AG04450 (cell line): ENCODE measurements around the gene TPRX1. TPM values are rescaled to one million over a fixed set of nuclear protein-coding genes. Genes with fewer than 3 reads are reported as not detected.
A peak's percentile ranks its signal among the peaks of the same experiment; 100 is the strongest.
"Not testable (repeated sequence)": the region's sequence is repeated elsewhere in the genome, so short reads cannot be mapped to it uniquely, and the experiment has no call there.

Experiments used
- CTCF ChIA-PET: fragments of 300-600, 350-600 bp; formaldehyde crosslinking; extraction: SDS; loops from one replicate; lab custom pipeline; 2022; ENCODE audit warnings: antibody characterized with exemption, inconsistent platforms; lab: Charles Lee
- POLR2A ChIA-PET: fragments of 350-600 bp; formaldehyde crosslinking; extraction: SDS; loops from one replicate; lab custom pipeline; 2021; ENCODE audit warnings: antibody characterized with exemption, inconsistent platforms; lab: Yijun Ruan, JAX
- DNase-seq: peaks from one replicate; pipeline ENCODE4 v3.0.0-alpha.2; 2011; ENCODE audit warnings: low read depth, low spot score
- H3K27ac ChIP-seq: one replicate; pipeline ENCODE4 v1.5.1; 2012; ENCODE audit warnings: low read depth, low read length, control low read depth
- H3K27me3 ChIP-seq: one replicate; pipeline ENCODE4 v1.6.0; 2012; ENCODE audit warnings: low read length; ENCODE audit not compliant: control insufficient read depth, insufficient read depth
- H3K4me3 ChIP-seq: 2 replicates; pipeline ENCODE4 v1.5.1; 2011; ENCODE audit warnings: mild to moderate bottlenecking, low read depth, low read length, control low read depth
- H3K9me3 ChIP-seq: 2 replicates; pipeline ENCODE4 v1.5.1; 2012; ENCODE audit warnings: low read length; ENCODE audit not compliant: control insufficient read depth, insufficient read depth
- polyA plus RNA-seq: library from polyadenylated mRNA; depleted of rRNA; stranded (reverse); fragments of >200 nt; gene quantifications from 2 replicates; pipeline ENCODE4 v1.2.3, GENCODE V29; 2011
- TF ChIP-seq, protein P1 (sequence below): IDR thresholded peaks from 2 replicates; pipeline ENCODE4 v1.5.1; 2011; ENCODE audit warnings: low read depth, low read length, control low read depth, inconsistent platforms

Gene TPRX1
- polyA plus RNA-seq, 1 experiment, result not detected

- Histone ChIP-seq H3K9me3 (no peaks in the 10 kb centered on the region), H3K4me3 (no peak overlapping the region), H3K27me3 (no peaks in the 10 kb centered on the region), H3K27ac (no peak overlapping the region)
- no peak for DNase-seq
- ChIA-PET POLR2A (no interaction called here), CTCF (interaction anchor here (0.7 to 1.2 kb wide), 5 partner anchors 13 to 1692 kb away, joined by 3 to 7 read pairs (median 3); no protein-coding TSS in a partner anchor)
- TF ChIP-seq, protein P1, sequence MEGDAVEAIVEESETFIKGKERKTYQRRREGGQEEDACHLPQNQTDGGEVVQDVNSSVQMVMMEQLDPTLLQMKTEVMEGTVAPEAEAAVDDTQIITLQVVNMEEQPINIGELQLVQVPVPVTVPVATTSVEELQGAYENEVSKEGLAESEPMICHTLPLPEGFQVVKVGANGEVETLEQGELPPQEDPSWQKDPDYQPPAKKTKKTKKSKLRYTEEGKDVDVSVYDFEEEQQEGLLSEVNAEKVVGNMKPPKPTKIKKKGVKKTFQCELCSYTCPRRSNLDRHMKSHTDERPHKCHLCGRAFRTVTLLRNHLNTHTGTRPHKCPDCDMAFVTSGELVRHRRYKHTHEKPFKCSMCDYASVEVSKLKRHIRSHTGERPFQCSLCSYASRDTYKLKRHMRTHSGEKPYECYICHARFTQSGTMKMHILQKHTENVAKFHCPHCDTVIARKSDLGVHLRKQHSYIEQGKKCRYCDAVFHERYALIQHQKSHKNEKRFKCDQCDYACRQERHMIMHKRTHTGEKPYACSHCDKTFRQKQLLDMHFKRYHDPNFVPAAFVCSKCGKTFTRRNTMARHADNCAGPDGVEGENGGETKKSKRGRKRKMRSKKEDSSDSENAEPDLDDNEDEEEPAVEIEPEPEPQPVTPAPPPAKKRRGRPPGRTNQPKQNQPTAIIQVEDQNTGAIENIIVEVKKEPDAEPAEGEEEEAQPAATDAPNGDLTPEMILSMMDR, result no peak
Measured at GRCh38 chr19:47813995-47814328, 9.6 kb upstream of the TPRX1 start.

- CTCF ChIA-PET, result no interaction called here
- no peaks in the 10 kb centered on the region for H3K9me3 ChIP-seq
- TF ChIP-seq, protein P1, result peak; percentile 49
- POLR2A ChIA-PET, result no interaction called here
- no peaks in the 10 kb centered on the region for H3K27me3 ChIP-seq
- no peak overlapping the region for H3K27ac ChIP-seq
- H3K4me3 ChIP-seq, result no peak overlapping the region
- DNase-seq, result no peak
Measured at GRCh38 chr19:47813304-47813994, 9.1 kb upstream of the TPRX1 start.

DNA sequence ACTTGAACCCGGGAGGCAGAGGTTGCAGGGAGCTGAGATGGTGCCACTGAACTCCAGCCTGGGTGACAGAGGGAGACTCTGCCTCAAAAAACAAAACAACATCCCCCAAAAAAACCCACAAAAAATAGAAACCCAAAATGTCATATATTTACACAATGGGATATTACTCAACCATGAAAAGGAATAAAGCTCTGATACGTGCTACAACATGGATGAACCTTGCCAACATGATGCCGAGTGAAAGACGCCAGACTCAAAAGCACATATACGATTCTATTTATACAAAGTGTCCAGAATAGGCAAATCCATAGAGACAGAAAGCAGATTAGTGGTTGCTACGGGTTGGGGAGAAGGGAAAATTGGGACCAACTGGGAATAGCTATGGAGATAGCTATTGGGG is 2.1 kb upstream of the TPRX1 start:
- no peak overlapping the region for H3K4me3 ChIP-seq
- H3K9me3 ChIP-seq, result peaks cover 11% of the 10 kb centered on the region
- ChIA-PET CTCF (interaction anchor here (1.3 kb wide), 1 partner anchor 63 kb away, joined by 3 read pairs; no protein-coding TSS in a partner anchor), POLR2A (no interaction called here)
- TF ChIP-seq, protein P1, result no peak
- no peak overlapping the region for H3K27ac ChIP-seq
- no peak for DNase-seq
- peaks cover 2% of the 10 kb centered on the region for H3K27me3 ChIP-seq

DNA sequence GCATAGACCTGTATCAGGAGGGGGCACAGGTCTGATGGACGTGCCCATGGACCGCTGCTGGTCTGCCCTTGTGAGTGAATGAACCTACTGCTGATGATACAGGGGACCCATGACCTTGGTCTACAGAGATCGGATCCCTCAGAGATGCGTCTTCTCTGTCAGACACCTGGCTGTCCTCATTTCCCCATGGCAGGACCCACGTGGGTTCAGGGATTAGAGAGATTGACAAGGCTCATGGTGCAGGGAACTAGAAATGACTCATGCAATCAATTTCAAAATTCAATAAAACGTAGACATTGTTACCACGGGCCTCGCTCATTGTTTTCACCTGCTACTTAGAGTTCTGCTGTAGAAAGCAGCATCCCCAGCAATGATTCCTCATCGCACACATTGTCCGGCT is 962 bp upstream of the TPRX1 start:
- DNase-seq, result no peak
- Histone ChIP-seq H3K9me3 (peaks cover 14% of the 10 kb centered on the region), H3K27me3 (peaks cover 2% of the 10 kb centered on the region), H3K4me3 (no peak overlapping the region), H3K27ac (no peak overlapping the region)
- TF ChIP-seq, protein P1, result no peak
- ChIA-PET CTCF (no interaction called here), POLR2A (interaction anchor here (0.6 kb wide), 1 partner anchor 89 kb away, joined by 4 read pairs; no protein-coding TSS in a partner anchor)

DNA sequence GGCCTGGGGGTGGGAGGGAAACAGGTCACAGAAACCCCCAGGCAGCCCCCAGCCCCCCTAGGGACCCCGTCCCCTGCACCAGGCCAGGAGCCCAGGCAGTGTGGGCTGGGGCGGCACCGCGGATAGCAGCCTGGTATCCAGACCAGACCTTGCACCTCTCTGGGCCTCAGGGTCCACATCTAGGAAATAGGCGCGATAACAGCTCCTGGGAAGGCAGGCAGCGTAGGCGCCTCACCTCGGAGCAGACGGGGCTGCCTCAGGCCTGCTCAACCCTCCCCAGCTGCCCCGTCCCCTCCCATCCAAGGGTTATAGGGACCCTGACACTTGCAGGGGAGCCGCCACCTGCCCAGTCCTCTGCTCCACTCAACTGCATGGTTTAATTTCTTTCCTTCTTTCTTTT is 680 bp downstream of the TPRX1 start:
- POLR2A ChIA-PET, H3K27ac ChIP-seq: not testable (repeated sequence)

DNA sequence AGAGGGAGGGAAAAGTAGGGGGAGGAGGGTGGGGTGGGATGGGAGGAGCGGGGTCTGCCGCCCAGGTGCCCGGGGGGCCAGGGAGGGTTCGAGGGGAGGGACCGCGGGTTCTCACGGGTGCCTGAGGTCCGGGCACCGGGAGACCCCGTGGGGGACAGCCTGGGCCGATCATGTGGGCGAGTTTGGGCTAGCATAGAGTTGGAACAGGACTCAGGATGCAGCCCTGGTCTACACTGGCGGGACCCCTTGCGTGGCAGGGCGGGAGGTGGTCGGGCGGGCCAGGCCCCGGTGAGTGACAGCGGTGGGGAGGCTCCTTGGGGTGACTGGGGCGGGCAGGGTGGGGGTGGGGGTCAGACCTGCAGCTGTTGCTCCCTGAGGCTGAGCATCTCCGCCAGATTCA is 1.2 kb downstream of the TPRX1 start:
- H3K27me3 ChIP-seq, DNase-seq, H3K27ac ChIP-seq, POLR2A ChIA-PET, CTCF ChIA-PET, H3K4me3 ChIP-seq: not testable (repeated sequence)
- peaks cover 14% of the 10 kb centered on the region for H3K9me3 ChIP-seq

More for the DNA sequence above, 680 bp downstream of the TPRX1 start:
- H3K27me3 ChIP-seq, H3K4me3 ChIP-seq, DNase-seq, CTCF ChIA-PET: not testable (repeated sequence)
- H3K9me3 ChIP-seq, result peaks cover 14% of the 10 kb centered on the region
